Heart right ventricle (tissue), 16 donors: ENCODE results near the gene TNMD. TPM values are rescaled to one million over a fixed set of nuclear protein-coding genes. Genes with fewer than 3 reads are reported as not detected.

Experiments used
- ATAC-seq, 8 donors: fragments of 200-7000 bp; cut with Tn5 transposase; one replicate each; pipeline ENCODE4 v1.9.1; 2020; ENCODE audit warnings: mild to moderate bottlenecking in 8 of 8, moderate library complexity in 8 of 8, moderate number of reproducible peaks in 1 of 8
- DNase-seq, 2 donors: peaks; one replicate each; pipeline ENCODE4 v3.0.0-alpha.2; 2020
- H3K27ac ChIP-seq, 10 donors: fragments of 200-600 bp; sonication (generic) in 2 of 10; one replicate each; pipeline versions ENCODE4 v1.5.0 to v1.8.0; 2020 to 2022; ENCODE audit warnings: mild to moderate bottlenecking in 3 of 10
- H3K27me3 ChIP-seq, 7 donors: fragments of 200-600 bp; one replicate each; pipeline ENCODE4 v1.8.0; 2021 to 2022; ENCODE audit warnings: mild to moderate bottlenecking in 2 of 7
- H3K36me3 ChIP-seq, 9 donors: fragments of 200-600 bp; sonication (generic) in 1 of 9; one replicate each; pipeline versions ENCODE4 v1.5.0 to v1.8.0; 2020 to 2022; ENCODE audit warnings: mild to moderate bottlenecking in 2 of 9
- H3K4me1 ChIP-seq, 9 donors: fragments of 200-600 bp; sonication (generic) in 1 of 9; one replicate each; pipeline versions ENCODE4 v1.5.0 to v1.8.0; 2020 to 2022; ENCODE audit warnings: mild to moderate bottlenecking in 4 of 9
- H3K4me3 ChIP-seq, 10 donors: fragments of 200-600 bp; sonication (generic) in 2 of 10; one replicate each; pipeline versions ENCODE4 v1.5.0 to v1.8.0; 2020 to 2022; ENCODE audit warnings: mild to moderate bottlenecking in 7 of 10, moderate library complexity in 2 of 10
- H3K9me3 ChIP-seq, 11 donors: fragments of 200-600 bp in 10 of 11; sonication (generic) in 2 of 11; one replicate each; pipeline versions ENCODE4 v1.5.0 to v1.8.0; 2013 to 2022; ENCODE audit warnings: mild to moderate bottlenecking in 2 of 11, control low read depth in 1 of 11, moderate library complexity in 1 of 11
- CTCF ChIP-seq, 9 donors: fragments of 200-600 bp; sonication (generic) in 2 of 9; IDR thresholded peaks; one replicate each; pipeline versions ENCODE4 v1.5.0 to v1.8.0; 2021 to 2022; ENCODE audit warnings: antibody characterized with exemption in 9 of 9, mild to moderate bottlenecking in 5 of 9, moderate library complexity in 1 of 9
- WGBS, 2 donors: extraction: QIAGEN DNeasy Blood & Tissue Kit; methylation state at CpG; one replicate each; pipeline ENCODE4 v1.1.7; 2013; ENCODE audit warnings: inconsistent platforms in 1 of 2; 5-methylcytosine and 5-hydroxymethylcytosine counted together
- intact Hi-C, 10 donors: fragments of 100-400 bp; cut with DNase I; formaldehyde crosslinking; loops; one replicate each; pipeline versions ENCODE4 v1.11.1 to v1.14.2; 2022
- polyA plus RNA-seq, 2 donors: library from polyadenylated mRNA; stranded (reverse); fragments of 200-250 nt; gene quantifications; one replicate each; pipeline ENCODE4 v1.2.3, GENCODE V29; 2013
- total RNA-seq, 10 donors: library from RNA; stranded (reverse); fragmentation: NEBNext Ultra II Directional in 3 of 10; extraction: Animal tissue kit (Norgen Biotek cat#: 25700) in 3 of 10; gene quantifications; one replicate each; pipeline versions ENCODE4 v1.2.1 to v1.2.4, GENCODE V29; 2021 to 2023
- donor health status: Arrhythmogenic right ventricular cardiomyopathy.
- donor health status: ischemic (EF 13 %, LVEDD 7.1; RV severe dilation, severe dysfunction).
- donor health status: healthy with polysubstance abuse.
- donor health status: DM: no; HTN: yes; CAD: no.
- donor health status: DM: no; HTN: no; CAD: no.
- donor health status: ischemic (EF 25% LVEDD 6.9; RV normal size, moderate dysfunction).
- donor health status: ischemic (EF 25% LVEDD 5.7; RV mildly dilated, moderate dysfunction).
- donor health status: healthy.
- donor health status: DM: yes; HTN: yes; CAD: no.
- donor health status: Ischemic cardiomyopathy.
- donor health status: ischemic (EF 35%, LVEDD 5.7; RV mildly dilated, moderate dysfunction).
- donor health status: nonischemic (EF 11% LVEDD 7.7; RV severe dilation, severe dysfunction).
- donor health status: DM: yes; HTN: yes; CAD: no.
- donor health status: PGD.
- donor health status: ischemic (EF 29% LVEDD 5.4; RV normal size, mild dysfunction).
- donor health status: nonischemic (EF 23%, LVEDD 6.1; RV moderate dilation, normal function).

TNMD gene
- total and polyA plus RNA-seq, 12 donors, result 0.10 to 1.6 (median 0.62) TPM; not detected in 3

- Histone ChIP-seq H3K4me1 (no peaks in the 10 kb centered on the region), H3K36me3 (peaks cover 0 to 20% (median 0%) of the 10 kb centered on the region in 9 donors), H3K4me3 (no peak overlapping the region), H3K27me3 (peaks cover 0 to 67% (median 0%) of the 10 kb centered on the region in 7 donors), H3K9me3 (no peaks in the 10 kb centered on the region), H3K27ac (no peak overlapping the region)
- 81 to 89% methylated on average over 5 of the region's 5 CpGs for WGBS, 2 donors
- no peak for TF ChIP-seq CTCF (IDR thresholded peaks at IDR 0.05)
- ATAC-seq, result no peak
- intact Hi-C loops, result no loop called here
- DNase-seq, result no peak
Observed at GRCh38 chrX:100625985-100626491, 41.3 kb downstream of the TNMD start.

GRCh38 chrX:100635040-100635439 lies 50.3 kb downstream of the TNMD start:
- Histone ChIP-seq H3K27ac (no peak overlapping the region), H3K27me3 (peaks cover 0 to 83% (median 0%) of the 10 kb centered on the region in 7 donors), H3K4me1 (peaks cover 0 to 3% (median 0%) of the 10 kb centered on the region in 9 donors), H3K4me3 (no peak overlapping the region), H3K9me3 (no peaks in the 10 kb centered on the region), H3K36me3 (peaks cover 0 to 25% (median 0%) of the 10 kb centered on the region in 9 donors)
- DNase-seq, result no peak
- intact Hi-C loops, result loop anchor here in 4 of 10 donors (10.0 kb wide), 3 partner anchors 120 to 190 kb away; no protein-coding TSS in a partner anchor
- ATAC-seq, result no peak
- no peak for TF ChIP-seq CTCF (IDR thresholded peaks at IDR 0.05)
- WGBS, 2 donors, result 64 to 77% methylated on average over 5 of the region's 5 CpGs

GRCh38 chrX:100635989-100636320 lies 51.2 kb downstream of the TNMD start:
- no peak for TF ChIP-seq CTCF (IDR thresholded peaks at IDR 0.05)
- 21 to 22% methylated on average over 8 of the region's 8 CpGs for WGBS, 2 donors
- ATAC-seq (peak in 5 of 8 donors; percentile 28 to 42 (median 40)), DNase-seq (no peak)
- H3K4me3 ChIP-seq, result peak overlapping the region; percentile 30 to 75 (median 61)
- H3K27me3 ChIP-seq, result peaks cover 0 to 83% (median 0%) of the 10 kb centered on the region in 7 donors
- H3K27ac ChIP-seq, result peak overlapping the region in 7 of 10 donors; percentile 20 to 72 (median 65)
- H3K36me3 ChIP-seq, result peaks cover 0 to 16% (median 0%) of the 10 kb centered on the region in 9 donors
- no peaks in the 10 kb centered on the region for H3K9me3 ChIP-seq
- intact Hi-C loops, result loop anchor here in 4 of 10 donors (10.0 kb wide), 3 partner anchors 121 to 191 kb away; no protein-coding TSS in a partner anchor
- peaks cover 0 to 3% (median 0%) of the 10 kb centered on the region in 9 donors for H3K4me1 ChIP-seq

- peaks cover 0 to 85% (median 0%) of the 10 kb centered on the region in 7 donors for H3K27me3 ChIP-seq
- H3K4me3 ChIP-seq, result peak within 1 kb of the TSS; percentile 30 to 75 (median 61)
- peak within 1 kb of the TSS in 9 of 10 donors; percentile 2 to 72 (median 39) for H3K27ac ChIP-seq
- TF ChIP-seq CTCF (IDR thresholded peaks at IDR 0.05), result peak; percentile 7 to 67 (median 55)
- no peaks in the 10 kb centered on the region for H3K9me3 ChIP-seq
- DNase-seq, result peak; percentile 80 to 83
- ATAC-seq, result peak; percentile 96 to 99 (median 98)
- 1 to 2% methylated on average over 49 to 51 of the region's 51 CpGs for WGBS, 2 donors
- peaks cover 0 to 11% (median 0%) of the 10 kb centered on the region in 9 donors for H3K36me3 ChIP-seq
- peaks cover 0 to 3% (median 0%) of the 10 kb centered on the region in 9 donors for H3K4me1 ChIP-seq
- intact Hi-C loops, result loop anchor here in 4 of 10 donors (10.0 kb wide), 3 partner anchors 122 to 192 kb away; no protein-coding TSS in a partner anchor
Observed at GRCh38 chrX:100636321-100636991, 51.7 kb downstream of the TNMD start, which contains the start of gene TSPAN6. Gene TSPAN6 (minus strand): TSS chrX:100636806. CDS start chrX:100636694, 112 bp downstream.
